H9 (cell line): Measurements from ENCODE around the gene PLXND1. TPM values are rescaled to one million over a fixed set of nuclear protein-coding genes. Genes with fewer than 3 reads are reported as not detected.

Experiments
- DNase-seq: peaks from one replicate; pipeline ENCODE4 v3.0.0-alpha.2; 2017
- H2AFZ ChIP-seq: one replicate; pipeline ENCODE4 v1.6.1; 2013; ENCODE audit warnings: mild to moderate bottlenecking, low read length, control low read depth, moderate library complexity
- H2AK5ac ChIP-seq: 2 replicates; pipeline ENCODE4 v1.6.1; 2013; ENCODE audit warnings: low read length, control low read depth, mixed read lengths; ENCODE audit not compliant: insufficient read length
- H2BK120ac ChIP-seq: one replicate; pipeline ENCODE4 v1.6.1; 2013; ENCODE audit warnings: low read depth, mild to moderate bottlenecking, low read length, control low read depth, inconsistent platforms; ENCODE audit not compliant: poor library complexity, severe bottlenecking
- H2BK12ac ChIP-seq: 2 replicates; pipeline ENCODE4 v1.6.1; 2013; ENCODE audit warnings: low read length, control low read depth, mixed read lengths, low read depth; ENCODE audit not compliant: insufficient read length
- H2BK15ac ChIP-seq: 2 replicates; pipeline ENCODE4 v1.6.1; 2013; ENCODE audit warnings: low read depth, low read length, control low read depth
- H2BK20ac ChIP-seq: one replicate; pipeline ENCODE4 v1.6.1; 2013; ENCODE audit warnings: low read depth, mild to moderate bottlenecking, low read length, control low read depth, inconsistent platforms; ENCODE audit not compliant: poor library complexity, severe bottlenecking
- H2BK5ac ChIP-seq: 2 replicates; pipeline ENCODE4 v1.6.1; 2013; ENCODE audit warnings: low read length, control low read depth, mixed read lengths; ENCODE audit not compliant: insufficient read length
- H3K14ac ChIP-seq: 2 replicates; pipeline ENCODE4 v1.6.1; 2013; ENCODE audit warnings: low read length, control low read depth; ENCODE audit not compliant: insufficient read depth
- H3K18ac ChIP-seq: 2 replicates; pipeline ENCODE4 v1.6.1; 2013; ENCODE audit warnings: low read depth, mild to moderate bottlenecking, mixed read lengths, low read length, control low read depth; ENCODE audit not compliant: insufficient read length
- H3K23ac ChIP-seq: 2 replicates; pipeline ENCODE4 v1.6.1; 2013; ENCODE audit warnings: low read length, control low read depth, mixed read lengths, low read depth; ENCODE audit not compliant: insufficient read length
- H3K23me2 ChIP-seq: 2 replicates; pipeline ENCODE4 v1.6.1; 2013; ENCODE audit warnings: low read depth, mild to moderate bottlenecking, mixed read lengths, low read length, control low read depth; ENCODE audit not compliant: insufficient read length, poor library complexity, severe bottlenecking
- H3K27ac ChIP-seq: 2 replicates; pipeline ENCODE4 v1.5.1; 2013; ENCODE audit warnings: low read length, control low read depth, mixed read lengths, low read depth; ENCODE audit not compliant: insufficient read length
- H3K27me3 ChIP-seq: 2 replicates; pipeline ENCODE4 v1.6.1; 2013; ENCODE audit warnings: low read length, control low read depth, inconsistent platforms; ENCODE audit not compliant: insufficient read depth
- H3K4ac ChIP-seq: 2 replicates; pipeline ENCODE4 v1.6.1; 2013; ENCODE audit warnings: low read depth, mild to moderate bottlenecking, control low read depth, inconsistent platforms, low read length, moderate library complexity
- H3K4me1 ChIP-seq: 2 replicates; pipeline ENCODE4 v1.6.1; 2013; ENCODE audit warnings: low read length, control low read depth, inconsistent platforms; ENCODE audit not compliant: insufficient read depth
- H3K4me2 ChIP-seq: 2 replicates; pipeline ENCODE4 v1.6.1; 2013; ENCODE audit warnings: low read length, control low read depth, mixed read lengths; ENCODE audit not compliant: insufficient read length, insufficient read depth
- H3K56ac ChIP-seq: 2 replicates; pipeline ENCODE4 v1.6.1; 2013; ENCODE audit warnings: low read depth, mild to moderate bottlenecking, mixed read lengths, low read length, control low read depth; ENCODE audit not compliant: insufficient read length
- H3K79me1 ChIP-seq: 2 replicates; pipeline ENCODE4 v1.6.1; 2013; ENCODE audit warnings: low read depth, mild to moderate bottlenecking, moderate library complexity, low read length, control low read depth, inconsistent platforms; ENCODE audit not compliant: insufficient read depth, poor library complexity, severe bottlenecking
- H3K79me2 ChIP-seq: 2 replicates; pipeline ENCODE4 v1.6.1; 2013; ENCODE audit warnings: low read length, control low read depth, inconsistent platforms; ENCODE audit not compliant: insufficient read depth
- H3K9ac ChIP-seq: 2 replicates; pipeline ENCODE4 v1.6.1; 2013; ENCODE audit warnings: low read length, control low read depth, mixed read lengths; ENCODE audit not compliant: insufficient read length; ENCODE audit errors: extremely low read depth
- H3K9me3 ChIP-seq: one replicate; pipeline ENCODE4 v1.6.1; 2013; ENCODE audit warnings: low read depth, low read length, inconsistent platforms; ENCODE audit not compliant: control insufficient read depth
- H3T11ph ChIP-seq: one replicate; pipeline ENCODE4 v1.6.1; 2013; ENCODE audit warnings: mild to moderate bottlenecking, low read length, control low read depth, inconsistent platforms
- H4K20me1 ChIP-seq: one replicate; pipeline ENCODE4 v1.6.1; 2013; ENCODE audit not compliant: control insufficient read depth, insufficient read length, insufficient read depth
- H4K5ac ChIP-seq: 2 replicates; pipeline ENCODE4 v1.6.1; 2013; ENCODE audit warnings: low read depth, mild to moderate bottlenecking, mixed read lengths, low read length, control low read depth; ENCODE audit not compliant: insufficient read length
- H4K8ac ChIP-seq: replicated peaks from 2 replicates; pipeline ENCODE4 v1.6.1; 2013; ENCODE audit warnings: low read length, control low read depth, mixed read lengths, low read depth; ENCODE audit not compliant: insufficient read length
- H4K91ac ChIP-seq: 2 replicates; pipeline ENCODE4 v1.6.1; 2013; ENCODE audit warnings: low read depth, mild to moderate bottlenecking, moderate library complexity, mixed read lengths, low read length, control low read depth; ENCODE audit not compliant: insufficient read length
- H3K27ac Mint-ChIP-seq, 3 experiments: 2 replicates in 2 of 3; 3 replicates in 1 of 3; pipeline ENCODE4 v1.8.0; 2020 to 2021; ENCODE audit warnings: mixed read lengths in 3 of 3, mild to moderate bottlenecking in 1 of 3, moderate library complexity in 1 of 3
- H3K27me3 Mint-ChIP-seq: 2 replicates; pipeline ENCODE4 v1.8.0; 2021; ENCODE audit warnings: low read depth, mild to moderate bottlenecking, moderate library complexity, mixed read lengths
- H3K36me3 Mint-ChIP-seq, 3 experiments: 2 replicates in 2 of 3; 3 replicates in 1 of 3; pipeline ENCODE4 v1.8.0; 2020 to 2021; ENCODE audit warnings: low read depth in 3 of 3, mixed read lengths in 3 of 3; ENCODE audit not compliant: insufficient read depth in 1 of 3
- H3K4me1 Mint-ChIP-seq, 2 experiments: 2 replicates each; pipeline ENCODE4 v1.8.0; 2020; ENCODE audit warnings: mixed read lengths in 2 of 2
- H3K4me3 Mint-ChIP-seq, 2 experiments: 2 replicates in 1 of 2; 3 replicates in 1 of 2; pipeline ENCODE4 v1.8.0; 2020 to 2021; ENCODE audit warnings: mild to moderate bottlenecking in 2 of 2, mixed read lengths in 2 of 2, moderate library complexity in 1 of 2
- H3K9me3 Mint-ChIP-seq, 2 experiments: 2 replicates in 1 of 2; 3 replicates in 1 of 2; pipeline ENCODE4 v1.8.0; 2020; ENCODE audit warnings: mild to moderate bottlenecking in 2 of 2, mixed read lengths in 2 of 2, moderate library complexity in 1 of 2
- CTCF ChIP-seq: fragments of 200-600 bp; sonication (generic); conservative IDR thresholded peaks from 3 replicates; pipeline ENCODE4 v1.8.0; 2021; ENCODE audit warnings: antibody characterized with exemption, mild to moderate bottlenecking
- WGBS: extraction: QIAGEN DNeasy Blood & Tissue Kit; methylation state at CpG from one replicate; pipeline ENCODE4 v1.1.7; 2013; ENCODE audit warnings: missing lambda C conversion rate, low lambda C conversion rate, mixed read lengths; ENCODE audit not compliant: insufficient read length; ENCODE audit errors: extremely low coverage; 5-methylcytosine and 5-hydroxymethylcytosine counted together
- total RNA-seq: library from RNA; stranded (reverse); gene quantifications from 2 replicates; pipeline ENCODE4 v1.2.1, GENCODE V29; 2021

The PLXND1 gene
- total RNA-seq, 1 experiment from 2014 or later = 50.9 TPM

- Histone ChIP-seq H2BK20ac (no peak overlapping the region), H3K9me3 (no peaks in the 10 kb centered on the region), H3K4ac (no peak overlapping the region), H2BK15ac (no peak overlapping the region), H4K91ac (no peak overlapping the region), H2BK5ac (no peak overlapping the region), H2AFZ (no peak overlapping the region), H3K14ac (no peak overlapping the region), H3K4me2 (no peak overlapping the region), H4K8ac (no peak overlapping the region), H3K23me2 (no peaks in the 10 kb centered on the region), H3K9ac (no peak overlapping the region), H3K18ac (no peak overlapping the region), H2BK120ac (no peak overlapping the region), H3K23ac (no peak overlapping the region), H4K5ac (no peak overlapping the region), H3K56ac (no peak overlapping the region), H2AK5ac (no peak overlapping the region), H3K79me1 (no peaks in the 10 kb centered on the region), H3K79me2 (no peaks in the 10 kb centered on the region), H3K4me1 (no peaks in the 10 kb centered on the region; the same call in 1 of the 2 replicates), H2BK12ac (no peak overlapping the region), H4K20me1 (no peaks in the 10 kb centered on the region), H3K27me3 (no peaks in the 10 kb centered on the region), H3K27ac (no peak overlapping the region), H3T11ph (no peak overlapping the region)
- Mint-ChIP-seq H3K4me3 (no peak overlapping the region), H3K9me3 (no peaks in the 10 kb centered on the region), H3K27ac (no peak overlapping the region), H3K4me1 (peaks cover 9 to 32% of the 10 kb centered on the region in 2 experiments), H3K27me3 (no peaks in the 10 kb centered on the region), H3K36me3 (no peaks in the 10 kb centered on the region)
- WGBS = no CpG with 5 or more reads among the region's 3 CpGs
- no peak for DNase-seq
- no peak for TF ChIP-seq CTCF
Observed at GRCh38 chr3:129549805-129550204, 56.7 kb downstream of the PLXND1 start.
